Dedifferentiated amniotic fluid mesenchymal stem cell (primary cell): ENCODE results near the gene ZNF816.
"Not testable (repeated sequence)": the region's sequence is repeated elsewhere in the genome, so short reads cannot be mapped to it uniquely, and the experiment has no call there.

Experiments
- DNase-seq: peaks from one replicate; pipeline ENCODE4 v3.0.0-alpha.2; 2016; ENCODE audit errors: extremely low spot score

Gene ZNF816

DNA sequence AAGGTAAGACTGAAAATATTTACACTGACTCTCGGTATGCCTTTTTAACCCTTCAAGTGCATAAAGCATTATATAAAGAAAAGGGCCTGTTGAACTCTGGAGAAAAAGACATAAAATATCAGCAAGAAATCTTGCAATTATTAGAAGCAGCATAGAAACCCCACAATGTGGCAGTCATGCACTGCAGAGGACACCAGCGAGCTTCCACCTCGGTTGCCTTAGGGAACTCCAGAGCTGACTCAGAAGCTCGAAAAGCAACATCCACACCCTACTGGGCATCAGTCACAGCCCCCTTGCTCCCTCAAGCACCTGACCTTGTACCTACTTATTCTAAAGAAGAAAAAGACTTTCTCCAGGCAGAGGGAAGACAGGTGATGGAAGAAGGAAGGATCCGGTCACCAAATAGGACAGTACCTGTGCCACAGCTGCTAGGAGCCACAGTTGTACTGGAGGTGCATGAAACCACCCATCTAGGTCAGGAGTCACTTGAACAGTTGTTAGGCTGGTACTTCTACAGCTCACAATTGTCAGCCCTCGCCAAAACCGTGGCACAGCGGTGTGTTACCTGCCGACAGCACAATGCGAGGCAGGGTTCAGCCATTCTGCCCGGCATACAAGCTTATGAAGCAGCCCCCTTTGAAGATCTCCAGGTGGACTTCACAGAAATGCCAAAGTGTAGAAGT, 2.9 kb downstream of the ZNF816 start:
- no peak for DNase-seq

GRCh38 chr19:52957591-52957990, 5.1 kb downstream of the ZNF816 start:
- DNase-seq, result no peak

DNA sequence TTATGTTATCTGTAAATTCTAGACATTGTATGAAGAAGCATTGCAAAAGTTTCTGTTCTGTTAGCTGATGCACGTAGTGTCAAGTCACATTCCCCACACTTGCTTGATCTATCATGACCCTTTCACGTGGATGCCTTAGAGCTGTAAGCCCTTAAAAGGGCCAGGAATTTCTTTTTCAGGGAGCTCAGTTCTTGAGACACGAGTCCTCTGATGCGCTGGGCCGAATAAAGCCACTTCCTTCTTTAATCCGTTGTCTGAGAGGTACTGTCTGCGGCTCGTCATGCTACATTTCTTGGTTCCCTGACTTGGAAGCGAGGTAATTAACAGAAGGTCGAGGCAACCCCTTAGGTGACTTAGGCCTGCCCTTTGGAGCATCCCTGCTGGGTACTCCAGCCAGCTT, 5.8 kb downstream of the ZNF816 start:
- no peak for DNase-seq

GRCh38 chr19:52949422-52949821, 13.3 kb downstream of the ZNF816 start:
- DNase-seq, result no peak

GRCh38 chr19:52948025-52948770, 14.5 kb downstream of the ZNF816 start:
- DNase-seq, result no peak

DNA sequence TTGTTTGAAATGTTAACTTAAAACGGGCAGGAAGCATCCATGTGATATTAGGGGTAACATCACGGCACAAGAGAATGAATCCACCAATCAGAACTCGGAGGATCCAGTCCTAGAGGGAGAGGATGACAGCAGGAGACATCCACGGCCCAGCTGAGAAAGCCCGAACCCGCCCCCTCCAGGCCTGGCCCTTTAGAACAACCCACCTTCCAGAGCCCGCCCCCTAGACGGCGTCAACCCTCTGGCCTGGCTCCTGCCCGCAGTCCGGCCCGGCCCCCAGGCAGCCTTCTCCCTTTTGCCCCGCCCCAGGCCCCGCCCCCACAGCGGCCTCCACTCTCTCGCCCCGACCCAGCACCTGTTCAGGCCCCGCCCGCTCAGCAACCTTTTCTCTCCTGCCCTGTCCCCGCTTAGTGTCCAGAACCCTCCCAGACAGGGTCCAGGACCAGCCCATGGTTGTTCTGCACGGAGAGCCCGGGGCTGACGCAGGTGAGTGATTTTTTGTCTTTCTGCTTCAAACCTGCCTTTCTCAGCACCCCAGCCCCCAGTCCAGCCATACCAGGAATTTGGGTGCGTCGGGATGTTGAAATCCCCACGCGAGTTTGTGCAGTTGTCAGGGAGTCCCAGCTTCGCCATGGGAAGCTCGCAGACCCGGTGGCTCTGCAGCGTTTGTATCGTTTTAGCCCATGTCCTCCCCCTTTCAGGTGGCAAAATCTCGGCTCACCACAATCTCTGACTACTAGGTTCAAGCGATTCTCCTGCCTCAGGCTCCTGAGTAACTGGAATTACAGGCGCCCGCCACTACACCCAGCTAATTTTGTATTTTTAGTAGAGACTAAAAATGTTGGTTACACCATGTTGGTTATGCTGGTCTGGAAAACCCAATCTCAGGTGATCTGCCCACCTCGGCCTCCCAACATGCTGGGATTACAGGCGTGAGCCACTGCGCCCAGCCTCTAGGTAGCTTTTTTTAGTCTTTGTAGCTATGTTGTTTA, 16.1 kb downstream of the ZNF816 start:
- DNase-seq, result no peak

DNA sequence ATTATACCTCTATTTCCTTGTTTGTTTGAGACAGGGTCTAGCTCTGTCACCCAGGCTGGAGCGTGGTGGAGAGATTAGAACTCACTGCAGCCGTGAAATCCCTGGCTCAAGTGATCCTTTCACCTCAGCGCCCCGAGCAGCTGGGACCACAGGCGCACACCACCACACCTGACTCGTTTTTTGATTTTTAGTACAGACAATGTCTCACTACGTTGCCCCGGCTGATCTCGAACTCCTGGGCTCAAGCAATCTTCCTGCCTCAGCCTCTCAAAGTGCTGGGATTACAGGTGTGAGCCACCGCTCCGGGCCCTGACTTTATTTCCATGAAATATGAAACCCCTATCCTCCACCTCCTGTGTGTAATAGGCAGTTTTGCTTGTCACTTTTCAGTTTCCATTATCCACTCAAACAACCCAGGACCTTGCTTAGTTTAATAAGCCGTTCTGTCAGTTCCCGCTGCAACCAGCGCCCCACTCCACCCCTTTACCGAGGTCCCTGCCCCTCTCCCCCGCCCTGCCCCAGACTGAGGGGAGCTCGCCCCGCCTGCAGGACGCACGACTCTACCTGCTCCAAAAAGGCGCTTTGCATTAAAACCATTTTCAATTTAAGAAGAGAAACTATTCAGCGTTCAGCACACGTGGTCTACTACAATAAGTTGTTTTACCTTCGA, 16.9 kb downstream of the ZNF816 start:
- no peak for DNase-seq

- not testable (repeated sequence) for DNase-seq
Observed at GRCh38 chr19:52944703-52945493, 17.8 kb downstream of the ZNF816 start.

DNA sequence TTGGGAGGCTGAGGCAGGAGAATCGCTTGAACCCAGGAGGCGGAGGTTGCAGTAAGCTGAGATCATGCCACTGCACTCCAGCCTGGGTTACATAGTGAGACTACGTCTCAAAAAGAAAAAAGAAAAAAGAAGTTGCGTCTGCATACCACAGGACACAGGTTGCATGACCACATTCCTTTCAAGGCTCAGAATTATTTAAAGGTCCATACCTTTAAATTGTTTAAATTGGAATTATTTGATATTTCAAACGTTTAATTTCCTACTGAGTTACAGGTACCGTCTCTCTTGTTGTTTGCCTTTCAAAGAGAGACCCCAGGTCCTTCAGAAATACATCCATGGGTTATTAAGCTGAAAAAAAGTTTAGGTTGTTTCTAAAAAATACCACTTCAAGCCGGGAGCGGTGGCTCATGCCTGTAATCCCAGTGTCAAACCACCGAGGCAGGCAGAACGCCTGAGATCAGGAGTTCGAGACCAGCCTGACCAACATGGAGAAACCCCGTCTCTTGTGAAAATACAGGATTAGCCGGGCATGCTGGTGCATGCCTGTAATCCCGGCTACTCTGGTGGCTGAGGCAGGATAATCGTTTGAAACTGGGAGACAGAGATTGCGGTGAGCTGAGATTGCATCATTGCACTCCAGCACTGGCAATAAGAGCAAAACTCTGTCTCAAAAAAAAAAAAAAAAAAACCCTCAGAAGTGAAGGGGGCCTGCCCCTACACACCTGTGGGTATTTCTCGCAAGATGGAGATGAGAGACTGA, 18.6 kb downstream of the ZNF816 start:
- no peak for DNase-seq

DNA sequence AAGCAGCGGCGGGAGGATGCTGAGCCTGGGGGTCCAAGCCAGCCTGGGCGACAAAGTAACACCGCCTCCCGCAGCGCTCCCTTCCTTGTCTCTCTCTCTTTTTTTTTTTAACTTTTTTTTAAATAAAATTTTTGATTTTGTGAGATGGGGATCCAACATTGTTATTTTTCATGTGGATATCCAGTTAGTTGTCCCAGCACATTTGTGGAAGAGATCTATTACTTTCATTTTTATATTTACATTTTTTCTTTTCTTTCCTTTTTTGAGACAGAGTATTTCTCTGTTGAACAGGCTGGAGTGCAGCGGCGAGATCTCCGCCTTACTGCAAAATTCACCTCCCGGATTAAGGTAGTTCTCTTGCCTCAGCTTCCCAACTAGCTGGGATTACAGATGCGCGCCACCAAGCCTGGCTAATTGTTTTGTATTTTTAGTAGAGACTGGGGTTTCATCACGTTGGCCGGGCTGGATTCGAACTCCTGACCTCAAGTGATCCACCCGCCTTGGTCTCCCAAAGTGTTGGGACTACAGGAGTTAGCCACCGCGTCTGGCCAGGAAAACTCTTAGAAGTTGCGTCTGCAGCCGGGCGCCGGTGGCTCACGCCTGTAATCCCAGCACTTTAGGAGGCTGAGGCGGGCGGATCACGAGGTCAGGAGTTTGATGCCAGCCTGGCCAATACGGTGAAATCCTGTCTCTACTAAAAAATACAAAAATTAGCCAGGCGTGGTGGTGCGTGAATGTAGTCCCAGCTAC, 19.4 kb downstream of the ZNF816 start:
- no peak for DNase-seq

GRCh38 chr19:52942386-52943133, 20.1 kb downstream of the ZNF816 start:
- peak; percentile 78 for DNase-seq

- no peak for DNase-seq
Observed at GRCh38 chr19:52941941-52942385, 20.7 kb downstream of the ZNF816 start.

GRCh38 chr19:52941523-52941922, 21.2 kb downstream of the ZNF816 start:
- not testable (repeated sequence) for DNase-seq

GRCh38 chr19:52940905-52941304, 21.8 kb downstream of the ZNF816 start:
- not testable (repeated sequence) for DNase-seq

GRCh38 chr19:52938761-52939160, 23.9 kb downstream of the ZNF816 start:
- no peak for DNase-seq

DNA sequence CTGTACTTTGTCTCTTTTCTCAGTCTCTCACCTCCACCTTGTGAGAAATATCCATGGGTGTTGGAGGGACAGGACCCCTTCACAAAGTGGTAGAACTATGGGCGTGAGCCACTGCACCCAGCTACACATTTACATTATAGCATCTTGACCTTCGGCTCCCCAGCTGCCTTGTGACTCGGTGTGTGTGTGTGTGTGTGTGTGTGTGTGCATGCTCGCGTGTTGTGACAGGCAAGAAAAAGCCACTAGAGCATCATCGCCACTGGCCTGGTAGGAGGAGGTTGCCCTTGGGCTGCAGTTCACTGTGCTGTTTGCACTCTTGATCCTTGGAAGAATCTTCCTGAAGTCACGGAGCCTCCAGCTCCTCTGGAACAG, 25.7 kb downstream of the ZNF816 start:
- DNase-seq, result no peak

DNA sequence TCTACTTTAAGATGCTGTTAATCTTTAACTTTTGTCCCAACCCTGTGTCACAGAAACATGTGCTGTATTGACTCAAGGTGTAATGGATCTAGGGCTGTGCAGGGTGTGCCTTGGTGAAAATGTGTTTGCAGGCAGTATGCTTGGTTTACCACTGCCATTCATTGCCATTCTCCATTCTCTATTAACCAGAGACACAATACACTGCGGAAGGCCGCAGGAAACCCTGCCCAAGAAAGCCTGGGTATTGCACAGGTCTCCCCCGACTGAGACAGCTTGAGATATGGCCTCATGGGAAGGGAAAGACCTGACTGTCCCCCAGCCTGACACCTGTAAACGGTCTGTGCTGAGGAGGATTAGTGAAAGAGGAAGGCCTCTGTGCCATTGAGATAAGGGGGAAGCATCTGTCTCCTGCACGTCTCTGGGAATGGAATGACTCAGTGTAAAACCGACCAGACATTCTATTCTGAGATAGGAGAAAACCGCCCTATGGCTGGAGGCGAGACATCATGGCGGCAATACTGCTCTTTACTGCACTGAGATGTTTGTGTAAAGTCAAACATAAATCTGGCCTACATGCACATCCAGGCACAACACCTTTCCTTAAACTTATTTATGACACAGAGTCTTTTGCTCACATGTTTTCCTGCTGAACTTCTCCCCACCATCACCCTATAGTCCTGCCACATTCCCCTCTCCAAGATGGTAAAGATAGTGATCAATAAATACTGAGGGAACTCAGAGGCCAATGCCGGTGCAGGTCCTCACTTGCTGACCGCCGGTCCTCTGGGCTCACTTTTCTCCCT, 26.3 kb downstream of the ZNF816 start:
- DNase-seq, result no peak

DNA sequence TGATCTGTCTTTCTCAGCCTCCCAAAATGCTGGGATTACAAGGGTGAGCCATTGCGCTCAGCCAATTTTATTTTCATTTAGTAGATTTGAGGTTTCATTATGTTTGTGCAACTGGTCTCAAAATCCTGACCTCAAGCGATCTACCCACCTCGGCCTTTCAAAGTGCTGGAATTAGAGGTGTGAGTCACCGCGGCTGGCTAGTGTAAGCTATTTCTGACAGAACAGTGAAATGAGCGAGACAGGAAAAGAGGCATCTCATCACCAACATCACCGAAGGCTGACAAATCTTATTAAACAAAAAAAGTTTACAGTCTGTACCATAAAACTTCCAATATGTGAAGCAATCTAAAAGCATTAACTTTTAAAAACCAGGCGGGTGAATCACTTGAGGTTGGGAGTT, 27.2 kb downstream of the ZNF816 start:
- DNase-seq, result no peak
